HL-60 (cell line): ENCODE data around the gene DPH5.

ENCODE experiments used
- DNase-seq, 2 experiments: peaks; one replicate each; pipeline ENCODE4 v3.0.0-alpha.2; 2010 to 2020; ENCODE audit warnings: low read depth in 1 of 2, low spot score in 1 of 2
- H3K27ac ChIP-seq: fragments of 250-450 bp; sonication (Bioruptor Pico); replicated peaks from 2 replicates; pipeline ENCODE4 v1.5.1; 2020; ENCODE audit warnings: mild to moderate bottlenecking, moderate library complexity
- H3K27me3 ChIP-seq: fragments of 250-450 bp; sonication (Bioruptor Pico); 2 replicates; pipeline ENCODE4 v1.5.1; 2021; ENCODE audit warnings: mild to moderate bottlenecking, moderate library complexity; ENCODE audit not compliant: insufficient read depth, poor library complexity, severe bottlenecking
- H3K4me3 ChIP-seq: replicated peaks from 2 replicates; pipeline ENCODE4 v1.5.1; 2011; ENCODE audit warnings: mild to moderate bottlenecking, control low read depth, low read length; ENCODE audit not compliant: insufficient read depth
- CTCF ChIP-seq: IDR thresholded peaks from one replicate; pipeline ENCODE4 v1.5.1; 2011; ENCODE audit warnings: low read length, control low read depth, inconsistent platforms; ENCODE audit not compliant: insufficient read depth
- GABPA ChIP-seq: IDR thresholded peaks from 2 replicates; pipeline ENCODE4 v1.6.1; 2012; ENCODE audit warnings: low read depth
- POLR2AphosphoS5 ChIP-seq: IDR thresholded peaks from 2 replicates; pipeline ENCODE4 v1.6.1; 2012; ENCODE audit warnings: low read depth
- SPI1 ChIP-seq: IDR thresholded peaks from 2 replicates; pipeline ENCODE4 v1.6.1; 2012; ENCODE audit warnings: low read depth, mild to moderate bottlenecking, borderline replicate concordance
- long read RNA-seq: library from polyadenylated mRNA; unstranded; transcript quantifications from one replicate; pipeline ENCODE4 v2.0.0, GENCODE V29; 2020
- TF ChIP-seq, protein P1 (sequence below): IDR thresholded peaks from 2 replicates; pipeline ENCODE4 v1.6.1; 2012; ENCODE audit warnings: low read depth; ENCODE audit not compliant: insufficient replicate concordance

DPH5 gene
- long read RNA-seq, transcript DPH5-205 (7 exons, 1,047 nt): minor isoform, 27 of 819 reads
- long read RNA-seq, transcript DPH5-203 (8 exons, 1,316 nt): major isoform, 559 of 819 reads
- long read RNA-seq, transcript DPH5-201 (8 exons, 1,143 nt): minor isoform, 30 of 819 reads
- long read RNA-seq, transcript DPH5-211 (8 exons, 1,034 nt): minor isoform, 19 of 819 reads
- long read RNA-seq, partial matches to known transcripts: 2 of 819 reads
- long read RNA-seq, other reads (novel, unspliced or antisense): 179 of 819 reads

DNA sequence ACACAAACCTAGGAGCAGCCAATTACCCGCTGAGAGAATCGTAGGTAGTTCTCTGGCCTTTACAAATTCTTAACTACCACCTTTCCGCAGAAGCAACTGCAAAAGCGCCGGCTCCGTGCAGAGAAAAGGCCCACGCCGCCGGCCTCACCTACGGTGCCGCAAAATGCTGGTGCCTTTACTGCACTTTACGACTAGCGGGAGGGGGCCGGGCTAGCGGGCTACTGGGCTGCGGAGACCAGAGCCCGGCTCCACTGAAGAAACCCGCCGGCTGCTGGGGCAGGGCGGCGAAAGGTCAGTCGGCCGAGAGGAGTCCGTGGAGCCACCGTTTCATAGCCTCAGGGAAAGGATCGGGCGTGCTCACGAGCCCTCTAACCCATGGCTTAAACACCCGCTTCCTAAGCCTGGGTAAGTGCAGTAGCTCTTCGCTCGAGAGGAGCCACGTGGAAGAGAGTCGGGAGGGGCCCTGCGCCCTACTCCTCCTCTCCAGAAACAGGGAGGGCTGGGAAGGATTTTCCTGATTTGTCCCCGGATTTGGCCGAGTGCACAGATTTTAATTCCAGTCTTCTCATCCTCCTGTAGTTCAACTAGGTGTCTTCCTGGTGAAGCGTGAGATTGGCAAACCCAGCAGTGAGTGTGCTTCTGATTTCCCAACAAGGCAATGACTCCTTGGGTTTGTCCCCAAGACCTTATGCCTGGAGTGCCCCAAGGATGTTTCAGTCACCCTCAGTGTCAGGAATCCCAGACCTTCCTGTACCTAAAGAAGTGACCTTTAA, at the start of gene DPH5:
DPH5 (minus strand) TSS at position 128 of the 773 bp plus-strand sequence. CDS start 341 bp downstream, outside the sequence.
- Histone ChIP-seq H3K27me3 (no peaks in the 10 kb centered on the region), H3K27ac (peak within 1 kb of the TSS; percentile 83), H3K4me3 (peak within 1 kb of the TSS; percentile 94)
- TF ChIP-seq POLR2AphosphoS5: peak; percentile 88
- no peak for TF ChIP-seq SPI1
- TF ChIP-seq, protein P1, sequence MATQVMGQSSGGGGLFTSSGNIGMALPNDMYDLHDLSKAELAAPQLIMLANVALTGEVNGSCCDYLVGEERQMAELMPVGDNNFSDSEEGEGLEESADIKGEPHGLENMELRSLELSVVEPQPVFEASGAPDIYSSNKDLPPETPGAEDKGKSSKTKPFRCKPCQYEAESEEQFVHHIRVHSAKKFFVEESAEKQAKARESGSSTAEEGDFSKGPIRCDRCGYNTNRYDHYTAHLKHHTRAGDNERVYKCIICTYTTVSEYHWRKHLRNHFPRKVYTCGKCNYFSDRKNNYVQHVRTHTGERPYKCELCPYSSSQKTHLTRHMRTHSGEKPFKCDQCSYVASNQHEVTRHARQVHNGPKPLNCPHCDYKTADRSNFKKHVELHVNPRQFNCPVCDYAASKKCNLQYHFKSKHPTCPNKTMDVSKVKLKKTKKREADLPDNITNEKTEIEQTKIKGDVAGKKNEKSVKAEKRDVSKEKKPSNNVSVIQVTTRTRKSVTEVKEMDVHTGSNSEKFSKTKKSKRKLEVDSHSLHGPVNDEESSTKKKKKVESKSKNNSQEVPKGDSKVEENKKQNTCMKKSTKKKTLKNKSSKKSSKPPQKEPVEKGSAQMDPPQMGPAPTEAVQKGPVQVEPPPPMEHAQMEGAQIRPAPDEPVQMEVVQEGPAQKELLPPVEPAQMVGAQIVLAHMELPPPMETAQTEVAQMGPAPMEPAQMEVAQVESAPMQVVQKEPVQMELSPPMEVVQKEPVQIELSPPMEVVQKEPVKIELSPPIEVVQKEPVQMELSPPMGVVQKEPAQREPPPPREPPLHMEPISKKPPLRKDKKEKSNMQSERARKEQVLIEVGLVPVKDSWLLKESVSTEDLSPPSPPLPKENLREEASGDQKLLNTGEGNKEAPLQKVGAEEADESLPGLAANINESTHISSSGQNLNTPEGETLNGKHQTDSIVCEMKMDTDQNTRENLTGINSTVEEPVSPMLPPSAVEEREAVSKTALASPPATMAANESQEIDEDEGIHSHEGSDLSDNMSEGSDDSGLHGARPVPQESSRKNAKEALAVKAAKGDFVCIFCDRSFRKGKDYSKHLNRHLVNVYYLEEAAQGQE: no peak
- no peak for TF ChIP-seq CTCF
- TF ChIP-seq GABPA: no peak
- peak; percentile 83 to 93 for DNase-seq

DNA sequence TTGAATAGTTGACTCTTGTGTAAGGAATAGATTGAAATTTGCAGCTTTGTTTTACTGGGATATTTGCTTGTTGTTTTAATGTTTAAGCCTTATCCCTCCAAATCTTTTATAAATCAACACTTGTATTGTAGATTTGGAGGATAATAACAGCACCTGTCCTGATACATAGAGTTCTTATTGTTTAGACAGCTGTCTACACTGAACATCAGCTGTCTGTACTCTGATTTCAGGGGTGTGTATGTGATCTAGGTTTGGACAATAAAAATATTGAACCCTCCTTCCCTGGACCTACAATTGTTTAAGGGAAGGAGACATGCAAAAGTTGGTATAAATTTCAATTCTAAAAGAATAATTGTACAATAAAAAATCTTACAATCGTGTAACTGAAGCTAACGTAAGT, 48.3 kb upstream of the DPH5 start:
- no peaks in the 10 kb centered on the region for H3K27me3 ChIP-seq
- TF ChIP-seq, protein P1: no peak
- no peak overlapping the region for H3K27ac ChIP-seq
- H3K4me3 ChIP-seq: no peak overlapping the region
- no peak for DNase-seq

- TF ChIP-seq, protein P1: no peak
- no peak for TF ChIP-seq POLR2AphosphoS5
- no peak for TF ChIP-seq SPI1
- TF ChIP-seq CTCF: no peak
- no peak for TF ChIP-seq GABPA
- H3K27ac ChIP-seq: no peak overlapping the region
- no peaks in the 10 kb centered on the region for H3K27me3 ChIP-seq
- no peak for DNase-seq
- no peak overlapping the region for H3K4me3 ChIP-seq
Measured at GRCh38 chr1:101071470-101071891, 45.9 kb upstream of the DPH5 start.
